Trophoblast cell (in vitro differentiated cells and primary cell): ENCODE data around the gene TP53BP2.

Experiments used
- DNase-seq, 2 donors: peaks; one replicate each; pipeline ENCODE4 v3.0.0-alpha.2; 2016
- H2AFZ ChIP-seq: 2 replicates; pipeline ENCODE4 v1.6.1; 2013; ENCODE audit warnings: low read length, moderate library complexity, mild to moderate bottlenecking; ENCODE audit not compliant: insufficient read depth, poor library complexity
- H2AK5ac ChIP-seq: 2 replicates; pipeline ENCODE4 v1.6.1; 2013; ENCODE audit warnings: mild to moderate bottlenecking, low read length
- H2BK120ac ChIP-seq: 2 replicates; pipeline ENCODE4 v1.6.1; 2013; ENCODE audit warnings: low read length, mild to moderate bottlenecking, moderate library complexity; ENCODE audit not compliant: insufficient read depth, poor library complexity
- H2BK12ac ChIP-seq: 2 replicates; pipeline ENCODE4 v1.6.1; 2013; ENCODE audit warnings: mild to moderate bottlenecking, low read length, moderate library complexity
- H2BK5ac ChIP-seq: 2 replicates; pipeline ENCODE4 v1.6.1; 2013; ENCODE audit warnings: low read length, low read depth, moderate library complexity, mild to moderate bottlenecking; ENCODE audit not compliant: poor library complexity
- H3K14ac ChIP-seq: 2 replicates; pipeline ENCODE4 v1.6.1; 2013; ENCODE audit warnings: mild to moderate bottlenecking, low read length
- H3K18ac ChIP-seq: 2 replicates; pipeline ENCODE4 v1.6.1; 2013; ENCODE audit warnings: mild to moderate bottlenecking, low read length
- H3K23ac ChIP-seq: 2 replicates; pipeline ENCODE4 v1.6.1; 2013; ENCODE audit warnings: low read length
- H3K27ac ChIP-seq: 2 replicates; pipeline ENCODE4 v1.5.1; 2013; ENCODE audit warnings: low read depth, mild to moderate bottlenecking, inconsistent platforms, low read length, moderate library complexity
- H3K27me3 ChIP-seq: 2 replicates; pipeline ENCODE4 v1.6.1; 2013; ENCODE audit warnings: inconsistent platforms, mild to moderate bottlenecking, low read length, moderate library complexity; ENCODE audit not compliant: insufficient read depth
- H3K36me3 ChIP-seq, 2 experiments: 1 replicate in 1 of 2; 2 replicates in 1 of 2; pipeline ENCODE4 v1.6.1; 2013; ENCODE audit warnings: low read length in 2 of 2, mild to moderate bottlenecking in 2 of 2, moderate library complexity in 1 of 2; ENCODE audit not compliant: insufficient read depth in 2 of 2, control insufficient read depth in 1 of 2
- H3K4ac ChIP-seq: 2 replicates; pipeline ENCODE4 v1.6.1; 2013; ENCODE audit warnings: low read depth, mild to moderate bottlenecking, low read length, moderate library complexity
- H3K4me1 ChIP-seq, 2 experiments: 1 replicate in 1 of 2; 2 replicates in 1 of 2; pipeline ENCODE4 v1.6.1; 2013; ENCODE audit warnings: low read length in 2 of 2, mild to moderate bottlenecking in 2 of 2, moderate library complexity in 1 of 2; ENCODE audit not compliant: insufficient read depth in 2 of 2, control insufficient read depth in 1 of 2
- H3K4me2 ChIP-seq: 2 replicates; pipeline ENCODE4 v1.6.1; 2013; ENCODE audit warnings: inconsistent platforms, mild to moderate bottlenecking, low read length, moderate library complexity
- H3K4me3 ChIP-seq: 2 replicates; pipeline ENCODE4 v1.5.1; 2013; ENCODE audit warnings: mild to moderate bottlenecking, low read depth, low read length, inconsistent platforms
- H3K79me1 ChIP-seq: one replicate; pipeline ENCODE4 v1.6.1; 2013; ENCODE audit warnings: low read length
- H3K79me2 ChIP-seq: 2 replicates; pipeline ENCODE4 v1.6.1; 2013; ENCODE audit warnings: low read length, mild to moderate bottlenecking; ENCODE audit not compliant: control insufficient read depth, insufficient read depth, poor library complexity
- H3K9ac ChIP-seq: 2 replicates; pipeline ENCODE4 v1.6.1; 2013; ENCODE audit warnings: mild to moderate bottlenecking, low read length
- H3K9me3 ChIP-seq: 2 replicates; pipeline ENCODE4 v1.6.1; 2013; ENCODE audit warnings: low read depth, mild to moderate bottlenecking, control low read depth, inconsistent platforms, low read length; ENCODE audit not compliant: insufficient read depth
- H4K12ac ChIP-seq: 2 replicates; pipeline ENCODE4 v1.6.1; 2013; ENCODE audit warnings: low read depth, mild to moderate bottlenecking, low read length, moderate library complexity
- H4K8ac ChIP-seq: 2 replicates; pipeline ENCODE4 v1.6.1; 2013; ENCODE audit warnings: low read depth, mild to moderate bottlenecking, low read length, moderate library complexity
- H4K91ac ChIP-seq: one replicate; pipeline ENCODE4 v1.6.1; 2013; ENCODE audit warnings: low read depth, mild to moderate bottlenecking, low read length, moderate library complexity
- WGBS: extraction: QIAGEN DNeasy Blood & Tissue Kit; methylation state at CpG from one replicate; pipeline ENCODE4 v1.1.7; 2013; ENCODE audit warnings: missing lambda C conversion rate; ENCODE audit not compliant: insufficient read length, insufficient coverage; ENCODE audit errors: extremely low coverage; 5-methylcytosine and 5-hydroxymethylcytosine counted together

TP53BP2 gene

DNA sequence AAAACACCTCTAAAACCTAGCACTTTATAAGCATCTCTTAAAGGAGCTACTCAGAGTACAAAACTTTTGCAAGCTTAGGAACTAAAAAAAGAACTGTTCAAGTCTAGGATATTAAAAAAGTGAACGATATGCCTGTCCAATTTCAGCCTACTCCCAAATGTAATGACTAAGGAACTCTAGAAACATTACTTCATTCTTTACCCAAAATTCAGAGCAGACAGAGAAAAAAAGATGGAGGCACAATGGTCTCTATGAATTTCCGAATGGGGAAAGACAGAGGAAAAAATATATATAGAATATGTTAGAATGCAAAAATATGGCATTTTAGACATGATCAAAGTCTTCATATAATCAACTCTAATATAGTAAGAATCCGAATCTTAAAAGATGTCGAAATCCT, 61.2 kb downstream of the TP53BP2 start:
- Histone ChIP-seq H3K36me3 (peaks cover 17 to 39% of the 10 kb centered on the region in 2 experiments), H3K9me3 (no peaks in the 10 kb centered on the region), H3K23ac (no peak overlapping the region), H3K79me2 (no peaks in the 10 kb centered on the region), H2AFZ (no peak overlapping the region), H3K4me2 (no peak overlapping the region), H3K9ac (no peak overlapping the region), H3K4me3 (no peak overlapping the region), H4K12ac (no peak overlapping the region), H3K27ac (no peak overlapping the region), H4K8ac (no peak overlapping the region), H2BK120ac (no peak overlapping the region), H2BK12ac (no peak overlapping the region), H2AK5ac (no peak overlapping the region), H3K79me1 (no peaks in the 10 kb centered on the region), H2BK5ac (no peak overlapping the region), H3K14ac (no peak overlapping the region), H3K27me3 (no peaks in the 10 kb centered on the region), H3K4ac (no peak overlapping the region), H3K4me1 (no peaks in the 10 kb centered on the region), H4K91ac (no peak overlapping the region), H3K18ac (no peak overlapping the region)
- no CpG with 5 or more reads among the region's 4 CpGs for WGBS
- no peak for DNase-seq

DNA sequence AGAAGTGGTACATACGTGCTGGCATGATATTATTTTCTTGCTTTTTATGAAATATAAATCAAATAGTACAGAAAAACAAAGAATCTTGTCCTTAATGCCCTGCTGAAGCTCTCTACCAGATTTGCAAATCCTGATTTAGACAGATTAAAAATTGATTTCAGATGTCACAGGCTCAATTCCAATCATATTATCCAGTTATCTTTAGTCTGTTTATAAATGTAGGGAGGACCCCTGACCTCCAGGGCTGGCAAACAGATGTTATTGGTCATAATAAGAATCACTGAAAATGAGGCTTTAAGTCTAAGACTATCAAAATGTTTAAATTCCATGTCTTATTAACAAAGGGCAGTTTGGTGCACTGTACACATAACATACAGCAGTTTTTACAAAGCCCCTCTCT, 62.1 kb downstream of the TP53BP2 start:
- WGBS: no CpG with 5 or more reads among the region's 1 CpG
- H2BK120ac ChIP-seq: no peak overlapping the region
- no peak overlapping the region for H3K4ac ChIP-seq
- no peaks in the 10 kb centered on the region for H3K27me3 ChIP-seq
- H3K9me3 ChIP-seq: no peaks in the 10 kb centered on the region
- no peaks in the 10 kb centered on the region for H3K79me1 ChIP-seq
- no peak overlapping the region for H2BK12ac ChIP-seq
- H3K4me2 ChIP-seq: no peak overlapping the region
- no peak overlapping the region for H3K4me3 ChIP-seq
- no peak overlapping the region for H2AK5ac ChIP-seq
- H3K27ac ChIP-seq: no peak overlapping the region
- no peaks in the 10 kb centered on the region for H3K4me1 ChIP-seq
- H4K8ac ChIP-seq: no peak overlapping the region
- no peak overlapping the region for H2BK5ac ChIP-seq
- H3K23ac ChIP-seq: no peak overlapping the region
- no peaks in the 10 kb centered on the region for H3K79me2 ChIP-seq
- DNase-seq: no peak
- H4K12ac ChIP-seq: no peak overlapping the region
- no peak overlapping the region for H2AFZ ChIP-seq
- no peak overlapping the region for H3K9ac ChIP-seq
- no peak overlapping the region for H4K91ac ChIP-seq
- no peak overlapping the region for H3K14ac ChIP-seq
- no peak overlapping the region for H3K18ac ChIP-seq
- H3K36me3 ChIP-seq: peaks cover 20 to 44% of the 10 kb centered on the region in 2 experiments

DNA sequence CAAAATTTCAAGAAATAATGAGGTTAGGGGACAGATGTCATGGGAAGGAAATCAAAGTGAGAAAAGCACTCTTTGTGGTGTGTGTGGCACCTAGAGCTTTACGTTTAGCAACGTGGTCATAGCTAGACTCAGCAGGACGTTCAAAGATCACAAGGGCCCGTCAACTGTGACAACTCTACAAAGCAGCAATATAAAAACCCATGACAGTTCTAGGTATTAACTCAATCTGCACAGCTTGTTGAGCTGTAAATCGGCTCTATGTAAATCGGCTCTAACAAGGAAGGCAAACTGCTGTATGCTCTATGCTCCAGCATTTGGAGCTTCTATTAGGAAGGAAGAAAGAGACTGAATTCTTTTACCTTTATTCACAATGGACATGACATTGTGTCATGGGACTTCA, 64.8 kb downstream of the TP53BP2 start:
- no peak overlapping the region for H3K9ac ChIP-seq
- no peak overlapping the region for H4K91ac ChIP-seq
- no CpG with 5 or more reads among the region's 6 CpGs for WGBS
- H3K27ac ChIP-seq: no peak overlapping the region
- DNase-seq: no peak
- no peak overlapping the region for H2BK5ac ChIP-seq
- no peaks in the 10 kb centered on the region for H3K79me2 ChIP-seq
- peaks cover 4 to 5% of the 10 kb centered on the region in 2 experiments for H3K4me1 ChIP-seq
- H3K4ac ChIP-seq: no peak overlapping the region
- H3K4me2 ChIP-seq: no peak overlapping the region
- peaks cover 28 to 47% of the 10 kb centered on the region in 2 experiments for H3K36me3 ChIP-seq
- H4K12ac ChIP-seq: no peak overlapping the region
- H3K27me3 ChIP-seq: no peaks in the 10 kb centered on the region
- no peak overlapping the region for H2AK5ac ChIP-seq
- no peak overlapping the region for H2BK120ac ChIP-seq
- no peaks in the 10 kb centered on the region for H3K9me3 ChIP-seq
- H3K23ac ChIP-seq: no peak overlapping the region
- no peak overlapping the region for H2BK12ac ChIP-seq
- H2AFZ ChIP-seq: no peak overlapping the region
- H4K8ac ChIP-seq: no peak overlapping the region
- no peak overlapping the region for H3K18ac ChIP-seq
- no peak overlapping the region for H3K4me3 ChIP-seq
- H3K79me1 ChIP-seq: no peaks in the 10 kb centered on the region
- no peak overlapping the region for H3K14ac ChIP-seq

DNA sequence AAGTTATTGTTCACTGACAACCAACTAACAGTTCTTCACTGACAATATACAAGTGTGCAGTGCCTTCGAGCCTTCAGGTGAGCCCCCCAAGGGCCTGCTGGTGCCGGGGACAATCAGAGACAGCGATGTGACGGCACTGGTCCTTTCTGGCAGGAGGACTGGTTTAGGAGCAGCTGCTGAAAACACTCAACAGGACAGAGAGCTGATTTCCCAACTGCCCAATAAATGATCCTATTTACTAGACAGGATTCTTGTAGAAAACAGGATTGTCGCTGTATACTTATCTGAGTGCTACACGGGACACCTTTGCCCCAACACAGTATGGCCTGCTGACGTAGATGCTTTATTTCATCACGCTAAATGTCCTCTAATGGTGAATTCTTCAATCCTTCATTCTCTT, 65.4 kb downstream of the TP53BP2 start:
- H4K91ac ChIP-seq: no peak overlapping the region
- H3K4ac ChIP-seq: no peak overlapping the region
- no peak overlapping the region for H4K8ac ChIP-seq
- H2BK12ac ChIP-seq: no peak overlapping the region
- H3K4me1 ChIP-seq: peaks cover 4 to 5% of the 10 kb centered on the region in 2 experiments
- H3K4me3 ChIP-seq: no peak overlapping the region
- no peak for DNase-seq
- no peak overlapping the region for H2BK5ac ChIP-seq
- no peak overlapping the region for H3K23ac ChIP-seq
- no peak overlapping the region for H3K18ac ChIP-seq
- no peak overlapping the region for H4K12ac ChIP-seq
- H3K79me1 ChIP-seq: no peaks in the 10 kb centered on the region
- no peak overlapping the region for H2AFZ ChIP-seq
- H3K27me3 ChIP-seq: no peaks in the 10 kb centered on the region
- H3K14ac ChIP-seq: no peak overlapping the region
- WGBS: no CpG with 5 or more reads among the region's 8 CpGs
- H2BK120ac ChIP-seq: no peak overlapping the region
- no peaks in the 10 kb centered on the region for H3K9me3 ChIP-seq
- peaks cover 29 to 47% of the 10 kb centered on the region in 2 experiments for H3K36me3 ChIP-seq
- H3K4me2 ChIP-seq: no peak overlapping the region
- H3K27ac ChIP-seq: no peak overlapping the region
- no peaks in the 10 kb centered on the region for H3K79me2 ChIP-seq
- no peak overlapping the region for H3K9ac ChIP-seq
- no peak overlapping the region for H2AK5ac ChIP-seq
